HepG2 (cell line): ENCODE data around the gene RALY. TPM values are rescaled to one million over a fixed set of nuclear protein-coding genes. Genes with fewer than 3 reads are reported as not detected.

Source experiments
- ARNT ChIP-seq: fragments of 450-650 bp; IDR thresholded peaks from 2 replicates; pipeline ENCODE4 v1.6.1; 2017
- E2F2 ChIP-seq: sonication (generic); formaldehyde crosslinking; IDR thresholded peaks from 2 replicates; pipeline ENCODE4 v1.4.0; 2020; ENCODE audit warnings: missing genetic modification reagents, borderline replicate concordance
- GZF1 ChIP-seq: sonication (generic); formaldehyde crosslinking; IDR thresholded peaks from 2 replicates; pipeline ENCODE4 v1.5.1; 2020; ENCODE audit warnings: mild to moderate bottlenecking, missing genetic modification reagents
- HIC2 ChIP-seq: sonication (generic); formaldehyde crosslinking; IDR thresholded peaks from 2 replicates; pipeline ENCODE4 v1.9.0; 2022; ENCODE audit warnings: low read depth, missing genetic modification reagents
- HOXA5 ChIP-seq: sonication (generic); formaldehyde crosslinking; IDR thresholded peaks from 2 replicates; pipeline ENCODE4 v1.4.0; 2020; ENCODE audit warnings: missing genetic modification reagents
- KMT2A ChIP-seq: sonication (generic); formaldehyde crosslinking; IDR thresholded peaks from 2 replicates; pipeline ENCODE4 v1.4.0; 2020; ENCODE audit warnings: missing genetic modification reagents
- MEIS2 ChIP-seq: sonication (generic); formaldehyde crosslinking; IDR thresholded peaks from 2 replicates; pipeline ENCODE4 v1.9.0; 2021; ENCODE audit warnings: mild to moderate bottlenecking, missing genetic modification reagents
- MLLT10 ChIP-seq: sonication (generic); formaldehyde crosslinking; IDR thresholded peaks from 2 replicates; pipeline ENCODE4 v1.4.0; 2020; ENCODE audit warnings: missing genetic modification reagents
- NFYB ChIP-seq: sonication (generic); formaldehyde crosslinking; IDR thresholded peaks from 2 replicates; pipeline ENCODE4 v1.4.0; 2020; ENCODE audit warnings: missing genetic modification reagents
- SETDB1 ChIP-seq: sonication (generic); formaldehyde crosslinking; IDR thresholded peaks from 2 replicates; pipeline ENCODE4 v1.5.1; 2020; ENCODE audit warnings: missing genetic modification reagents, mild to moderate bottlenecking, borderline replicate concordance
- STAG1 ChIP-seq: sonication (generic); formaldehyde crosslinking; IDR thresholded peaks from 2 replicates; pipeline ENCODE4 v1.4.0; 2020; ENCODE audit warnings: missing genetic modification reagents
- TP53 ChIP-seq: sonication (generic); formaldehyde crosslinking; conservative IDR thresholded peaks from 2 replicates; pipeline ENCODE4 v1.4.0; 2020; ENCODE audit warnings: missing genetic modification reagents
- ZC3H13 ChIP-seq: sonication (generic); formaldehyde crosslinking; IDR thresholded peaks from 2 replicates; pipeline ENCODE4 v1.8.1; 2023; ENCODE audit warnings: mild to moderate bottlenecking, missing genetic modification reagents, moderate library complexity
- ZFY ChIP-seq: sonication (generic); formaldehyde crosslinking; IDR thresholded peaks from 2 replicates; pipeline ENCODE4 v1.4.0; 2020; ENCODE audit warnings: missing genetic modification reagents
- ZMYM3 ChIP-seq: sonication (generic); formaldehyde crosslinking; IDR thresholded peaks from 2 replicates; pipeline ENCODE4 v1.5.1; 2020; ENCODE audit warnings: mild to moderate bottlenecking, missing genetic modification reagents
- ZNF101 ChIP-seq: sonication (generic); formaldehyde crosslinking; IDR thresholded peaks from 2 replicates; pipeline ENCODE4 v1.4.0; 2020; ENCODE audit warnings: mild to moderate bottlenecking, low read depth, missing genetic modification reagents, borderline replicate concordance
- ZNF24 ChIP-seq: fragments of 450-650 bp; IDR thresholded peaks from 2 replicates; pipeline ENCODE4 v1.6.1; 2017; ENCODE audit warnings: antibody characterized with exemption, mild to moderate bottlenecking
- ZNF558 ChIP-seq: sonication (generic); formaldehyde crosslinking; IDR thresholded peaks from 2 replicates; pipeline ENCODE4 v1.9.0; 2022; ENCODE audit warnings: mild to moderate bottlenecking, missing genetic modification reagents, borderline replicate concordance
- ZNF580 ChIP-seq: IDR thresholded peaks from 2 replicates; pipeline ENCODE4 v1.6.1; 2016; ENCODE audit warnings: low read depth, borderline replicate concordance
- ZNF891 ChIP-seq: sonication (generic); formaldehyde crosslinking; IDR thresholded peaks from 2 replicates; pipeline ENCODE4 v1.5.0; 2020; ENCODE audit warnings: mild to moderate bottlenecking, missing genetic modification reagents
- polyA plus RNA-seq, 8 experiments: library from polyadenylated mRNA; depleted of rRNA in 3 of 8; stranded (reverse) in 7 of 8; unstranded in 1 of 8; fragments of >200 nt; fragmentation: Illumina TruSeq in 4 of 8; extraction: Trizol in 4 of 8; gene quantifications; 2 replicates each; pipeline versions ENCODE4 v1.2.1 to v1.2.3, GENCODE V29; 2011 to 2016; ENCODE audit warnings: low read depth in 4 of 8, missing spikeins in 1 of 8, mixed read lengths in 1 of 8; ENCODE audit not compliant: insufficient read depth in 1 of 8
- total RNA-seq, 5 experiments: library from RNA; depleted of rRNA; stranded (reverse); fragments of >200 nt; fragmentation: Illumina TruSeq; extraction: Trizol; gene quantifications; 2 replicates each; pipeline ENCODE4 v1.2.3, GENCODE V29; 2016; ENCODE audit warnings: low read depth in 1 of 5
- TF ChIP-seq, protein P1 (sequence below): sonication (generic); formaldehyde crosslinking; conservative IDR thresholded peaks from 2 replicates; pipeline ENCODE4 v1.8.0; 2022; ENCODE audit warnings: low read depth, missing genetic modification reagents
- TF ChIP-seq, protein P2 (sequence below): sonication (generic); formaldehyde crosslinking; IDR thresholded peaks from 2 replicates; pipeline ENCODE4 v1.9.0; 2021; ENCODE audit warnings: missing genetic modification reagents, mild to moderate bottlenecking, borderline replicate concordance
- TF ChIP-seq, protein P3 (sequence below): sonication (generic); formaldehyde crosslinking; IDR thresholded peaks from 2 replicates; pipeline ENCODE4 v1.5.0; 2020; ENCODE audit warnings: missing genetic modification reagents, mild to moderate bottlenecking, borderline replicate concordance

RALY gene
- total and polyA plus RNA-seq, 2 of the 13 experiments (the other 11 are each of a cell fraction or from before 2014, with no cell fraction given) = 178 to 186 TPM

DNA sequence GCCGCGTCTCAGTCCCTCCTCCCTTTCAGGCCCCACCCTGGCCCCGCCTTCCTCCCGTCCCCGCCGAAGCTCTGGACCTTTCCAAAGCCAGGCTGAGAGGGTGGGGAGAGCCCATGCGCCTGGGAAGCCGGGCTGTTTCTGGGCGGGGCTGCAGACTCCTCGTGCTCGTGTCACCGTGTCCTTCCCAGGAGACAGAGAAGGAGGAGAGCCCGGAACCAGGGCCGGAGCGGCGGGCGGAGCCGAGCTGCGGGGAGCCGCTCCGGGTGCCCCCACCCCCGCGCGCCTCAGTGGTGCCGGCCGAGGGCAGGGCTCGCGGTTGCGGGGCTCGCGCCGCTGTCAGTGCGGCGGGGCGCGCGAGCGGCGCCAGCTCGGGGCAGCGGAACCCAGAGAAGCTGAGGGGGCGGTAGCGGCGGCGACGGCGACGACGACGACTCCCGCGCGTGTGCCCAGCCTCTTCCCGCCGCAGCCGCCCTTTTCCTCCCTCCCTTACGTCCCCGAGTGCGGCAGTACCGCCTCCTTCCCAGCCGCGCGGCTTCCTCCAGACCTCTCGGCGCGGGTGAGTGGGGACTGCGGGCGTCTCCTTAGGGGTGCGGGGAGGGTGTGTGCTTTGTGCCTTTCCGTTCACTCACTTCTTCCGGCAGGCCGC, at the start of gene RALY (continued):
- TF ChIP-seq HIC2 (CRISPR knock-in tag) (0 out of 2 replicates have a peak, but pooled peaks have one; percentile 12), MEIS2 (CRISPR knock-in tag) (peak; percentile 85), ZNF580 (CRISPR knock-in tag) (0 out of 2 replicates have a peak, but pooled peaks have one; percentile 31), ZNF891 (CRISPR knock-in tag) (peak; percentile 96), E2F2 (CRISPR knock-in tag) (0 out of 2 replicates have a peak, but pooled peaks have one; percentile 18), ZMYM3 (peak; percentile 2; the same call in 1 of the 2 replicates), TP53 (CRISPR knock-in tag) (no peak; the same call in 1 of the 2 replicates), KMT2A (no peak), ZNF558 (CRISPR knock-in tag) (no peak; the same call in 1 of the 2 replicates), GZF1 (CRISPR knock-in tag) (no peak; the same call in 1 of the 2 replicates), ZC3H13 (peak; percentile 75; the same call in 1 of the 2 replicates), ZNF101 (CRISPR knock-in tag) (no peak), ARNT (no peak), SETDB1 (no peak), STAG1 (CRISPR knock-in tag) (no peak), ZFY (CRISPR knock-in tag) (peak; percentile 48), MLLT10 (CRISPR knock-in tag) (no peak), NFYB (no peak), ZNF24 (peak; percentile 67), HOXA5 (peak; percentile 54; the same call in 1 of the 2 replicates)
- TF ChIP-seq, protein P1, sequence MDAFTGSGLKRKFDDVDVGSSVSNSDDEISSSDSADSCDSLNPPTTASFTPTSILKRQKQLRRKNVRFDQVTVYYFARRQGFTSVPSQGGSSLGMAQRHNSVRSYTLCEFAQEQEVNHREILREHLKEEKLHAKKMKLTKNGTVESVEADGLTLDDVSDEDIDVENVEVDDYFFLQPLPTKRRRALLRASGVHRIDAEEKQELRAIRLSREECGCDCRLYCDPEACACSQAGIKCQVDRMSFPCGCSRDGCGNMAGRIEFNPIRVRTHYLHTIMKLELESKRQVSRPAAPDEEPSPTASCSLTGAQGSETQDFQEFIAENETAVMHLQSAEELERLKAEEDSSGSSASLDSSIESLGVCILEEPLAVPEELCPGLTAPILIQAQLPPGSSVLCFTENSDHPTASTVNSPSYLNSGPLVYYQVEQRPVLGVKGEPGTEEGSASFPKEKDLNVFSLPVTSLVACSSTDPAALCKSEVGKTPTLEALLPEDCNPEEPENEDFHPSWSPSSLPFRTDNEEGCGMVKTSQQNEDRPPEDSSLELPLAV (CRISPR knock-in tag) = no peak
- TF ChIP-seq, protein P2, sequence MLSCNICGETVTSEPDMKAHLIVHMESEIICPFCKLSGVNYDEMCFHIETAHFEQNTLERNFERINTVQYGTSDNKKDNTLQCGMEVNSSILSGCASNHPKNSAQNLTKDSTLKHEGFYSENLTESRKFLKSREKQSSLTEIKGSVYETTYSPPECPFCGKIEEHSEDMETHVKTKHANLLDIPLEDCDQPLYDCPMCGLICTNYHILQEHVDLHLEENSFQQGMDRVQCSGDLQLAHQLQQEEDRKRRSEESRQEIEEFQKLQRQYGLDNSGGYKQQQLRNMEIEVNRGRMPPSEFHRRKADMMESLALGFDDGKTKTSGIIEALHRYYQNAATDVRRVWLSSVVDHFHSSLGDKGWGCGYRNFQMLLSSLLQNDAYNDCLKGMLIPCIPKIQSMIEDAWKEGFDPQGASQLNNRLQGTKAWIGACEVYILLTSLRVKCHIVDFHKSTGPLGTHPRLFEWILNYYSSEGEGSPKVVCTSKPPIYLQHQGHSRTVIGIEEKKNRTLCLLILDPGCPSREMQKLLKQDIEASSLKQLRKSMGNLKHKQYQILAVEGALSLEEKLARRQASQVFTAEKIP (CRISPR knock-in tag) = no peak
- TF ChIP-seq, protein P3, sequence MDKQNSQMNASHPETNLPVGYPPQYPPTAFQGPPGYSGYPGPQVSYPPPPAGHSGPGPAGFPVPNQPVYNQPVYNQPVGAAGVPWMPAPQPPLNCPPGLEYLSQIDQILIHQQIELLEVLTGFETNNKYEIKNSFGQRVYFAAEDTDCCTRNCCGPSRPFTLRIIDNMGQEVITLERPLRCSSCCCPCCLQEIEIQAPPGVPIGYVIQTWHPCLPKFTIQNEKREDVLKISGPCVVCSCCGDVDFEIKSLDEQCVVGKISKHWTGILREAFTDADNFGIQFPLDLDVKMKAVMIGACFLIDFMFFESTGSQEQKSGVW (CRISPR knock-in tag) = no peak
